ENCODE measurements around the gene PEX11B. TPM values are rescaled to one million over a fixed set of nuclear protein-coding genes. Genes with fewer than 3 reads are reported as not detected.

Gene PEX11B
- total RNA-seq, 2 donors from 2014 or later, result 12.9 to 16.0 TPM

DNA sequence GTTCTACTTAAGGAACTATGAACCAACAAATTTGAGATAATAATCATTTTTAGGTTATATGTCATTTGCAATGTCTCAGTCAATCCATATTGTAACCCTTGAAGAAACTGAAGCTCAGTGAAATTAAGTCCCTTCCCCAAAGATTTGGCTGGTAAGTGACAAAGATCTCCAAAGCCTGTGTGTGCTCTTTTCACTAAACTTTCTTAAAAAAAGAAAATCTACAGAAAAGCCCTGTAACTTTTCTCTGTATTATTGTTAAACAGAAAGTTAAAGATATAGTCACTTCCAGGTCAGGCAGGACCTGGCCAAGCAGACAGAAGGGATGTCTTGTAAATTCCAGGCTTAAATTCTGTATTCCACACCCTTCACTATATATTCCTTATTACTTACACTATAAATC is 37.8 kb upstream of the PEX11B start:
- DNase-seq, result no peak
- Histone ChIP-seq H3K27ac (ENCODE audit: low read depth, low read length) (no peak overlapping the region), H3K4me3 (ENCODE audit: low read length) (peak overlapping the region; percentile 98), H3K4me1 (ENCODE audit: control insufficient read depth, insufficient read depth, low read length) (peaks cover 12% of the 10 kb centered on the region), H3K27me3 (ENCODE audit: control insufficient read depth, insufficient read depth, low read length, poor library complexity, severe bottlenecking) (peaks cover 20% of the 10 kb centered on the region), H3K9me3 (ENCODE audit: control insufficient read depth, low read length) (no peaks in the 10 kb centered on the region), H3K9ac (ENCODE audit: extremely low read depth, low read length, poor library complexity, severe bottlenecking) (peak overlapping the region; percentile 56), H3K36me3 (ENCODE audit: control insufficient read depth, insufficient read depth, low read length) (peaks cover 16% of the 10 kb centered on the region)
- H3K4me3 Mint-ChIP-seq, result peak overlapping the region; percentile 62
- no peaks in the 10 kb centered on the region for H3K36me3 Mint-ChIP-seq (ENCODE audit: low read depth)
- H3K9me3 Mint-ChIP-seq, result no peaks in the 10 kb centered on the region
- H3K27me3 Mint-ChIP-seq (ENCODE audit: insufficient read depth), result peaks cover 51% of the 10 kb centered on the region
- TF ChIP-seq, protein P1, sequence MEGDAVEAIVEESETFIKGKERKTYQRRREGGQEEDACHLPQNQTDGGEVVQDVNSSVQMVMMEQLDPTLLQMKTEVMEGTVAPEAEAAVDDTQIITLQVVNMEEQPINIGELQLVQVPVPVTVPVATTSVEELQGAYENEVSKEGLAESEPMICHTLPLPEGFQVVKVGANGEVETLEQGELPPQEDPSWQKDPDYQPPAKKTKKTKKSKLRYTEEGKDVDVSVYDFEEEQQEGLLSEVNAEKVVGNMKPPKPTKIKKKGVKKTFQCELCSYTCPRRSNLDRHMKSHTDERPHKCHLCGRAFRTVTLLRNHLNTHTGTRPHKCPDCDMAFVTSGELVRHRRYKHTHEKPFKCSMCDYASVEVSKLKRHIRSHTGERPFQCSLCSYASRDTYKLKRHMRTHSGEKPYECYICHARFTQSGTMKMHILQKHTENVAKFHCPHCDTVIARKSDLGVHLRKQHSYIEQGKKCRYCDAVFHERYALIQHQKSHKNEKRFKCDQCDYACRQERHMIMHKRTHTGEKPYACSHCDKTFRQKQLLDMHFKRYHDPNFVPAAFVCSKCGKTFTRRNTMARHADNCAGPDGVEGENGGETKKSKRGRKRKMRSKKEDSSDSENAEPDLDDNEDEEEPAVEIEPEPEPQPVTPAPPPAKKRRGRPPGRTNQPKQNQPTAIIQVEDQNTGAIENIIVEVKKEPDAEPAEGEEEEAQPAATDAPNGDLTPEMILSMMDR (conservative IDR thresholded peaks at IDR 0.05), result no peak
- peaks cover 30% of the 10 kb centered on the region for H3K4me1 Mint-ChIP-seq
- no peak overlapping the region for H3K27ac Mint-ChIP-seq

DNA sequence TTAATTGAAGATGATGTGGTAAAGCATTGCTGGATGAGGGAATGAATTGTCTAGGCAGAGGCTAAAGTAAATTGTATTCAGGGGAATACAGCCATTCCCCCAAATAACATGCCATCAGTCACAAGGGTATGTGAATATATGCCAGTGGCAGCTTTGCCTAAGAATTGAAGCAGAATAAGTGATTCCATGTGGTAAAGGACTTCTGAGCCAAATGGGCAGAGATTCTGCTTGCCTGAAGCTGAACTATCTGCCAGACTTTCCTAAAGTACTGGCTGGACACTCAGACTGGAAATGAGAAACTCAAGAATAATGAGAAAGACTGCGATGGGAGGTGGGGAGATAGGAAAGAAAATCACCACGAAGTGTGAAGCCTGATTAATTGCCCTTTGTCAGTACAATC is 36.9 kb upstream of the PEX11B start:
- no peaks in the 10 kb centered on the region for H3K9me3 Mint-ChIP-seq
- Histone ChIP-seq H3K4me1 (ENCODE audit: control insufficient read depth, insufficient read depth, low read length) (peaks cover 12% of the 10 kb centered on the region), H3K27ac (ENCODE audit: low read depth, low read length) (no peak overlapping the region), H3K9me3 (ENCODE audit: control insufficient read depth, low read length) (no peaks in the 10 kb centered on the region), H3K9ac (ENCODE audit: extremely low read depth, low read length, poor library complexity, severe bottlenecking) (peak overlapping the region; percentile 56), H3K27me3 (ENCODE audit: control insufficient read depth, insufficient read depth, low read length, poor library complexity, severe bottlenecking) (peaks cover 16% of the 10 kb centered on the region), H3K36me3 (ENCODE audit: control insufficient read depth, insufficient read depth, low read length) (peaks cover 24% of the 10 kb centered on the region), H3K4me3 (ENCODE audit: low read length) (peak overlapping the region; percentile 98)
- WGBS, 2 experiments (ENCODE audit: insufficient coverage in 1 of 2, insufficient read length in 1 of 2), result 60 to 100% methylated on average over 1 to 2 of the region's 2 CpGs
- peaks cover 44% of the 10 kb centered on the region for H3K27me3 Mint-ChIP-seq (ENCODE audit: insufficient read depth)
- peaks cover 28% of the 10 kb centered on the region for H3K4me1 Mint-ChIP-seq
- TF ChIP-seq, protein P1 (conservative IDR thresholded peaks at IDR 0.05), result no peak
- H3K36me3 Mint-ChIP-seq (ENCODE audit: low read depth), result no peaks in the 10 kb centered on the region
- H3K4me3 Mint-ChIP-seq, result peak overlapping the region; percentile 62
- H3K27ac Mint-ChIP-seq, result no peak overlapping the region
- no peak for DNase-seq

DNA sequence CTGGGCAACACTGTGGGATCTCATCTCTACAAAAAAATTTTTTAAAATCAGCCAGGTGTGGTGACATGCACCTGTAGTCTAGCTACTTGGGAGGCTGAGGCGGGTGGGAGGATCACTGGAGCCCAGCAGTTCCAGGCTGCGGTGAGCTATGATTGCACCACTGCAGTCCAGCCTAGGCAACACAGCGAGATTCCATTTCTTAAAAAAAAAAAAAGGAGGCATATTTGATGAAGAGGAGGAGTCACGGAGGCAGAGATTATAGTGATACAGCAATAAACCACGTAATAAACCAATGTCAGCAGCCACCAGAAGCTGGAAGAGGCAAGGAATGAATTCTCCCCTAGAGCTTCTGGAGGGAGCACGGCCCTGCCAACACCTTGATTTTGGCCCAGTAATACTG is 35.3 kb upstream of the PEX11B start:
- WGBS, 2 experiments (ENCODE audit: insufficient coverage in 1 of 2, insufficient read length in 1 of 2), result 90 to 98% methylated on average over 2 to 6 of the region's 6 CpGs
- H3K9ac ChIP-seq (ENCODE audit: extremely low read depth, low read length, poor library complexity, severe bottlenecking), result no peak overlapping the region
- no peak overlapping the region for H3K4me3 Mint-ChIP-seq
- peaks cover 12% of the 10 kb centered on the region for H3K4me1 ChIP-seq (ENCODE audit: control insufficient read depth, insufficient read depth, low read length)
- H3K4me3 ChIP-seq (ENCODE audit: low read length), result peak overlapping the region; percentile 98
- TF ChIP-seq, protein P1 (conservative IDR thresholded peaks at IDR 0.05), result no peak
- no peaks in the 10 kb centered on the region for H3K9me3 ChIP-seq (ENCODE audit: control insufficient read depth, low read length)
- no peak overlapping the region for H3K27ac Mint-ChIP-seq
- DNase-seq, result no peak
- H3K27me3 Mint-ChIP-seq (ENCODE audit: insufficient read depth), result peaks cover 29% of the 10 kb centered on the region
- peaks cover 29% of the 10 kb centered on the region for H3K36me3 ChIP-seq (ENCODE audit: control insufficient read depth, insufficient read depth, low read length)
- no peak overlapping the region for H3K27ac ChIP-seq (ENCODE audit: low read depth, low read length)
- peaks cover 5% of the 10 kb centered on the region for H3K27me3 ChIP-seq (ENCODE audit: control insufficient read depth, insufficient read depth, low read length, poor library complexity, severe bottlenecking)
- peaks cover 30% of the 10 kb centered on the region for H3K4me1 Mint-ChIP-seq
- H3K9me3 Mint-ChIP-seq, result no peaks in the 10 kb centered on the region
- peaks cover 3% of the 10 kb centered on the region for H3K36me3 Mint-ChIP-seq (ENCODE audit: low read depth)
